K562 (cell line): Measurements from ENCODE around the gene ADAM19. TPM values are rescaled to one million over a fixed set of nuclear protein-coding genes. Genes with fewer than 3 reads are reported as not detected.

Experiments
- ATAC-seq: fragments of 200-7000 bp; cut with Tn5 transposase; 3 replicates; pipeline ENCODE4 v1.9.1; 2020; ENCODE audit warnings: moderate library complexity
- BruUV-seq: library from RNA; stranded (reverse); fragments of 400-500 nt; replicated peaks from 2 replicates; lab custom pipeline; 2021; lab: Mats Ljungman, UMichigan
- CTCF ChIA-PET: fragments of 300-600 bp; formaldehyde crosslinking; extraction: SDS; loops from one replicate; lab custom pipeline; 2021; ENCODE audit warnings: low intra/inter-chr PET ratio; lab: Yijun Ruan, JAX
- POLR2A ChIA-PET: fragments of 300-600, 350-650 bp; sonication (Branson Sonifier 250); formaldehyde crosslinking; extraction: SDS; loops from one replicate; lab custom pipeline; 2021; ENCODE audit warnings: antibody characterized with exemption, inconsistent platforms; lab: Yijun Ruan, JAX
- DNase-seq, 4 experiments: peaks; one replicate each; pipeline versions ENCODE4 v3.0.0 to v3.0.0-alpha.2; 2011 to 2018; ENCODE audit warnings: low spot score in 3 of 4, mixed read lengths in 3 of 4; ENCODE audit errors: extremely low read depth in 1 of 4
- FAIRE-seq: peaks from 2 replicates; lab custom pipeline; 2011; peaks lifted over from hg19 to GRCh38; lab: Jason Lieb, UNC
- H2AFZ ChIP-seq: 2 replicates; pipeline ENCODE4 v1.6.0; 2011; ENCODE audit warnings: low read depth, low read length, control low read depth, inconsistent platforms
- H3K27ac ChIP-seq: fragments of 200-600 bp; 3 replicates; pipeline ENCODE4 v1.8.0; 2011; ENCODE audit warnings: low read depth, mild to moderate bottlenecking, control low read depth, inconsistent platforms, low read length, moderate library complexity, mixed read lengths; ENCODE audit errors: extremely low read depth
- H3K27me3 ChIP-seq, 2 experiments: fragments of 300-600 bp in 1 of 2; 2 replicates in 1 of 2; 3 replicates in 1 of 2; pipeline versions ENCODE4 v1.6.0 to v1.8.0; 2011; ENCODE audit warnings: inconsistent platforms in 2 of 2, low read length in 2 of 2, mild to moderate bottlenecking in 1 of 2, mixed read lengths in 1 of 2, moderate library complexity in 1 of 2; ENCODE audit not compliant: control insufficient read depth in 2 of 2, insufficient read depth in 2 of 2
- H3K36me3 ChIP-seq: fragments of 300-600 bp; 3 replicates; pipeline ENCODE4 v1.8.0; 2011; ENCODE audit warnings: mild to moderate bottlenecking, low read length, inconsistent platforms; ENCODE audit not compliant: control insufficient read depth, insufficient read depth
- H3K4me1 ChIP-seq, 2 experiments: fragments of 200-600 bp in 1 of 2; replicated peaks in 1 of 2; 2 replicates in 1 of 2; 3 replicates in 1 of 2; pipeline versions ENCODE4 v1.5.1 to v1.8.0; 2011; ENCODE audit warnings: inconsistent platforms in 2 of 2, low read length in 2 of 2, mild to moderate bottlenecking in 1 of 2, mixed read lengths in 1 of 2, moderate library complexity in 1 of 2; ENCODE audit not compliant: control insufficient read depth in 2 of 2, insufficient read depth in 2 of 2
- H3K4me2 ChIP-seq: 2 replicates; pipeline ENCODE4 v1.6.1; 2011; ENCODE audit warnings: low read length, control low read depth, inconsistent platforms, mixed read lengths; ENCODE audit not compliant: insufficient read depth
- H3K4me3 ChIP-seq: fragments of 200-600 bp; sonication (generic), shearing (Covaris generic); 2 replicates; pipeline ENCODE4 v1.5.1; 2016; ENCODE audit warnings: control low read depth, inconsistent platforms
- H3K79me2 ChIP-seq: fragments of 200-600 bp; 3 replicates; pipeline ENCODE4 v1.8.0; 2011; ENCODE audit warnings: low read length, inconsistent platforms; ENCODE audit not compliant: control insufficient read depth, insufficient read depth
- H3K9ac ChIP-seq, 2 experiments: 2 replicates each; pipeline versions ENCODE4 v1.6.0 to v1.6.1; 2011; ENCODE audit warnings: low read depth in 2 of 2, low read length in 2 of 2, control low read depth in 1 of 2, inconsistent platforms in 1 of 2, mild to moderate bottlenecking in 1 of 2, mixed read lengths in 1 of 2; ENCODE audit not compliant: insufficient read depth in 1 of 2
- H3K9me1 ChIP-seq: one replicate; pipeline ENCODE4 v1.6.0; 2011; ENCODE audit warnings: inconsistent platforms, mild to moderate bottlenecking, low read length, moderate library complexity; ENCODE audit not compliant: control insufficient read depth, insufficient read depth
- H3K9me3 ChIP-seq: replicated peaks from 2 replicates; pipeline ENCODE4 v1.5.1; 2011; ENCODE audit warnings: low read depth, low read length, inconsistent platforms; ENCODE audit not compliant: control insufficient read depth, insufficient read depth
- H4K20me1 ChIP-seq: replicated peaks from 2 replicates; pipeline ENCODE4 v1.6.1; 2011; ENCODE audit warnings: low read length, inconsistent platforms, mixed read lengths; ENCODE audit not compliant: control insufficient read depth, insufficient read depth
- EGR1 ChIP-seq: fragments of 450-650 bp; conservative IDR thresholded peaks from 2 replicates; pipeline ENCODE4 v1.6.1; 2017; ENCODE audit warnings: mild to moderate bottlenecking
- NR2C2 ChIP-seq, 2 experiments: fragments of 200-800 bp in 1 of 2; sonication (Bioruptor generic) in 1 of 2; sonication (generic) in 1 of 2; formaldehyde crosslinking in 1 of 2; IDR thresholded peaks; 2 replicates each; pipeline versions ENCODE4 v1.6.1 to v1.8.0; 2016 to 2022; ENCODE audit warnings: mild to moderate bottlenecking in 1 of 2, missing compliant biosample characterization in 1 of 2, missing genetic modification characterization in 1 of 2, missing genetic modification reagents in 1 of 2
- PCBP2 ChIP-seq: fragments of 200-400 bp; formaldehyde crosslinking; IDR thresholded peaks from 2 replicates; pipeline ENCODE4 v1.6.1; 2018; ENCODE audit warnings: low read length, low read depth, mild to moderate bottlenecking, moderate library complexity; ENCODE audit not compliant: poor library complexity, severe bottlenecking
- SMARCC2 ChIP-seq: fragments of 450-650 bp; IDR thresholded peaks from 2 replicates; pipeline ENCODE4 v1.6.1; 2017; ENCODE audit warnings: antibody characterized with exemption, moderate library complexity, mild to moderate bottlenecking, low read depth
- TEAD1 ChIP-seq, 2 experiments: fragments of 450-650 bp in 1 of 2; sonication (generic) in 1 of 2; formaldehyde crosslinking; IDR thresholded peaks; 2 replicates each; pipeline versions ENCODE4 v1.4.0 to v1.8.0; 2020 to 2022; ENCODE audit warnings: mild to moderate bottlenecking in 2 of 2, missing genetic modification reagents in 1 of 2
- ZC3H11A ChIP-seq: IDR thresholded peaks from 2 replicates; pipeline ENCODE4 v1.6.1; 2012; ENCODE audit warnings: low read depth, low read length, improper control_type of control experiment
- WGBS: fragments of 100-300 bp; shearing (Covaris generic); methylation state at CpG from one replicate; pipeline ENCODE4 v1.1.6; 2016; ENCODE audit warnings: low coverage, mixed read lengths; ENCODE audit not compliant: insufficient coverage; ENCODE audit errors: missing lambda C conversion rate; 5-methylcytosine and 5-hydroxymethylcytosine counted together
- in situ Hi-C: fragments of 300-500 bp; cut with MboI; formaldehyde crosslinking; loops from 4 replicates; pipeline ENCODE4 v1.15.0; 2018; ENCODE audit warnings: inconsistent platforms, mixed read lengths
- intact Hi-C: fragments of 100-400 bp; cut with micrococcal nuclease; formaldehyde crosslinking; loops from 2 replicates; pipeline ENCODE4 v1.14.2; 2022
- polyA plus RNA-seq, 8 experiments: library from polyadenylated mRNA; depleted of rRNA in 4 of 8; stranded (reverse) in 5 of 8; unstranded in 3 of 8; fragments of >200 nt; fragmentation: Nextera tagmentation in 2 of 8; fragmentation: Illumina TruSeq in 1 of 8; extraction: Ambion mirVana in 2 of 8; extraction: Trizol in 1 of 8; gene quantifications; 2 replicates each; pipeline versions ENCODE4 v1.2.1 to v1.2.3, GENCODE V29; 2011 to 2014; ENCODE audit warnings: inconsistent platforms in 1 of 8, missing spikeins in 1 of 8
- total RNA-seq, 7 experiments: library from RNA; depleted of rRNA in 6 of 7; stranded (reverse); fragments of >200 nt in 6 of 7; fragmentation: Illumina TruSeq in 2 of 7; extraction: Trizol in 2 of 7; gene quantifications; 2 replicates each; pipeline versions ENCODE4 v1.2.1 to v1.2.3, GENCODE V29; 2011 to 2021; ENCODE audit warnings: low replicate concordance in 1 of 7

The ADAM19 gene
- total and polyA plus RNA-seq, 9 of the 15 experiments (the other 6 are each of a cell fraction or from before 2014, with no cell fraction given), result 0.11 to 1.1 (median 0.43) TPM

GRCh38 chr5:157549283-157549629, 26.3 kb downstream of the ADAM19 start (continued):
- TF ChIP-seq SMARCC2 (no peak), TEAD1 (CRISPR knock-in tag; IDR thresholded peaks at IDR 0.05) (no peak), PCBP2 (no peak), EGR1 (no peak)
- TF ChIP-seq, all 486 proteins: peak for 0

GRCh38 chr5:157548513-157549282, 26.9 kb downstream of the ADAM19 start:
- POLR2A ChIA-PET, result interaction anchor here (0.6 kb wide), 1 partner anchor 15 kb away, joined by 3 read pairs; no protein-coding TSS in a partner anchor
- FAIRE-seq, result no peak
- CTCF ChIA-PET, result no interaction called here
- H3K9ac ChIP-seq, result no peak overlapping the region
- H3K27me3 ChIP-seq, result no peaks in the 10 kb centered on the region; a peak in 1 of 5 replicates
- BruUV-seq, result no TSS peak
- TF ChIP-seq ZC3H11A, result no peak
- no peak for TF ChIP-seq NR2C2 (CRISPR knock-in tag; IDR thresholded peaks at IDR 0.05)
- peak; percentile 21; the same call in 1 of the 2 replicates for TF ChIP-seq NR2C2 (tag; IDR thresholded peaks at IDR 0.05)
- no peaks in the 10 kb centered on the region for H3K79me2 ChIP-seq
- no peaks in the 10 kb centered on the region for H3K9me3 ChIP-seq
- no peaks in the 10 kb centered on the region for H3K36me3 ChIP-seq
- H4K20me1 ChIP-seq, result no peaks in the 10 kb centered on the region
- H3K4me3 ChIP-seq, result no peak overlapping the region
- H3K4me2 ChIP-seq, result no peak overlapping the region
- no peak for ATAC-seq
- in situ Hi-C loops (no loop called here), intact Hi-C loops (no loop called here)
- H3K4me1 ChIP-seq, result peaks cover 0 to 13% of the 10 kb centered on the region in 2 experiments; a peak in 4 of 5 replicates
- no peak for DNase-seq
- WGBS, result 21% methylated on average over 4 of the region's 4 CpGs
- no peak overlapping the region for H2AFZ ChIP-seq
- H3K27ac ChIP-seq, result no peak overlapping the region
- H3K9me1 ChIP-seq, result no peaks in the 10 kb centered on the region
